Skeletal muscle satellite cell (primary cell): Measurements from ENCODE around the gene CS.
A peak's percentile ranks its signal among the peaks of the same experiment; 100 is the strongest.
"Not testable (repeated sequence)": the region's sequence is repeated elsewhere in the genome, so short reads cannot be mapped to it uniquely, and the experiment has no call there.

ENCODE experiments used
- H3K27me3 ChIP-seq: 2 replicates; pipeline ENCODE4 v1.7.0; 2013; ENCODE audit warnings: low read length; ENCODE audit not compliant: control insufficient read depth, insufficient read depth
- H3K36me3 ChIP-seq: 2 replicates; pipeline ENCODE4 v1.7.0; 2013; ENCODE audit warnings: mild to moderate bottlenecking, control low read depth, low read length; ENCODE audit not compliant: insufficient read depth
- H3K4me1 ChIP-seq: 2 replicates; pipeline ENCODE4 v1.7.0; 2013; ENCODE audit warnings: low read length; ENCODE audit not compliant: control insufficient read depth, insufficient read depth
- H3K4me2 ChIP-seq: 2 replicates; pipeline ENCODE4 v1.7.0; 2013; ENCODE audit warnings: mild to moderate bottlenecking, low read length
- H3K4me3 ChIP-seq: 2 replicates; pipeline ENCODE4 v1.7.0; 2013; ENCODE audit warnings: low read length
- H3K9ac ChIP-seq: 2 replicates; pipeline ENCODE4 v1.7.0; 2013; ENCODE audit warnings: mild to moderate bottlenecking, low read depth, low read length, moderate library complexity
- H3K9me3 ChIP-seq: replicated peaks from 2 replicates; pipeline ENCODE4 v1.7.0; 2013; ENCODE audit warnings: mild to moderate bottlenecking, control low read depth, low read length

CS gene

DNA sequence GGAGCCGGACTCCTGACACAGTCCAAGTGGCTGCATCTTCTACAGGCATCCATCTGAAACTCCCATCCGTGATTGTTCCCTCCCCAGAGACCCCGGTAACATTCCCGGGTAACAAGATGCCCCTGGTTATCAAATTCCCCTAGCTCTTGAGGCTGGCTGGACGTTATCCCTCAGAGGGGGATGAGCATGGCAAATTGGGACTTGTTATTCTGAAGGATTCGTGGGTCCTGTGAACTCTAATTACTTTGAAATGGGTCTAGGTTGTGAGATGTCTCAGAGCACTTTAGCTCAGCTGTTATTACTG is 34.3 kb upstream of the CS start:
- Histone ChIP-seq H3K36me3 (no peaks in the 10 kb centered on the region), H3K9ac (peak overlapping the region; percentile 90), H3K9me3 (no peaks in the 10 kb centered on the region), H3K4me1 (peaks cover 14% of the 10 kb centered on the region), H3K27me3 (no peaks in the 10 kb centered on the region), H3K4me2 (peak overlapping the region; percentile 90), H3K4me3 (peak overlapping the region; percentile 73)

GRCh38 chr12:56333679-56334489 is 33.8 kb upstream of the CS start, which contains the start of gene PAN2:
Gene PAN2 (minus strand): TSS chr12:56334000. CDS start chr12:56333094, 906 bp downstream.
- Histone ChIP-seq H3K4me1 (peaks cover 14% of the 10 kb centered on the region), H3K27me3 (no peaks in the 10 kb centered on the region), H3K36me3 (no peaks in the 10 kb centered on the region), H3K4me3 (peak within 1 kb of the TSS; percentile 73), H3K9ac (peak within 1 kb of the TSS; percentile 90), H3K4me2 (peak within 1 kb of the TSS; percentile 90), H3K9me3 (no peaks in the 10 kb centered on the region)

DNA sequence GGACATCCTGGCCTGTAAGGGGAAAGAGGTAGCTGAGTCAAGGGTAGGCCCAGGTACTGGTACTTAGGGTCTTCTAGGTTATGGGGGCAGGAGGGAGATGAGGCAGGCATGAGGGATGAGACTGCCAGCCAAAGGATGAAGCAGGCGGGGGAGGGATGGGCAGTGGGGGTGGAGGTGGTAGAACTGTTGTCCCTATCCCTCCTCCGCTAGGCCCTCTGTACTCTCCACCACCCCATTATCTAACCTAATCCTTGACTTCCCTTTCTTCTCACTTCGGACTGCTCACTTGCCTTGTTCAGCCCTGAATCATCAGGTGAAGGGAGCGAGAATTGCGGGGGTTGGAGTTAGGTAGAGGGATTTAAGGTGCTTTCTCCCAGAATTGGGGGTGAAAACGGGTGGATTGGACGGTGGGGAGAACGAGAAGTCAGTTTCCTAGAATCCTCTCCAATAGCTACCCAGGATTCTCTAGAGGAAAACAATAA is 33.1 kb upstream of the CS start:
- H3K4me3 ChIP-seq: peak overlapping the region; percentile 73
- H3K27me3 ChIP-seq: no peaks in the 10 kb centered on the region
- peaks cover 14% of the 10 kb centered on the region for H3K4me1 ChIP-seq
- H3K4me2 ChIP-seq: peak overlapping the region; percentile 90
- H3K9me3 ChIP-seq: no peaks in the 10 kb centered on the region
- peaks cover 3% of the 10 kb centered on the region for H3K36me3 ChIP-seq
- H3K9ac ChIP-seq: peak overlapping the region; percentile 90

DNA sequence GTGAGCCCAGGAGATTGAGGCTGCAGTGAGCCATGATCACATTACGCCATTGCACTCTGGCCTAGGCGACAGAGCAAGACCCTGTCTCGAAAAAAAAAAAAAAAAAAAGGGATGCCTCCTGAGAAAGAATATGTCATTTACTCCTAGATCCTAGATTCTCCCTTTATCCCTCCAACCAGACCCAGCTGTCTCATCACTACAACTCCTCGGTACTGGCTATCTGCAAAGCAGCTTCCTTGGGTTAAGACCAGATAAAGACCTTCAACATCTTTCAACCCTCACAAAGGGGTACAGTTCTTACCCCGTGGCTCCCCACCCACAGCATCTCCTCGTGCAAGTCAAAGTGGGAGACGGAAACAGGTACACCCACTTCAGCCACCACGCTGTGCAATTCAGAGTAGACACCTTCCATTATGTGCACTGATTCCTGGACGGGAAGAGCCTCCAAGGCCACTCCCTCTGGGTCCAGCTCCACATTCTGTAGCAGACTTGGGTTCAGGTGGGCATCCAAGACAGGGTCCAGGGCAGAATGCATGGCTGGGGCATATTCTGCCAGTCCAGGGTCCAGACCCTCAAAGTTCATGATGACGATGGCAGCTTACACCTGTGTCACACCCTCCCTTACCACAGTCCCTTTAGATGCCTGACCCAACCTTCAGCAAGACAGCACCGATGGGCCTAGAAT is 32.5 kb upstream of the CS start:
- Histone ChIP-seq H3K4me2 (peak overlapping the region; percentile 90), H3K27me3 (no peaks in the 10 kb centered on the region), H3K4me3 (peak overlapping the region; percentile 73), H3K4me1 (peaks cover 14% of the 10 kb centered on the region), H3K36me3 (peaks cover 5% of the 10 kb centered on the region), H3K9me3 (no peaks in the 10 kb centered on the region), H3K9ac (peak overlapping the region; percentile 90)

- Histone ChIP-seq H3K4me1 (peaks cover 14% of the 10 kb centered on the region), H3K27me3 (no peaks in the 10 kb centered on the region), H3K4me2 (no peak overlapping the region), H3K4me3 (no peak overlapping the region), H3K36me3 (peaks cover 12% of the 10 kb centered on the region), H3K9me3 (no peaks in the 10 kb centered on the region), H3K9ac (no peak overlapping the region)
These were observed 30.9 kb upstream of the CS start for GRCh38 chr12:56330936-56331490.

DNA sequence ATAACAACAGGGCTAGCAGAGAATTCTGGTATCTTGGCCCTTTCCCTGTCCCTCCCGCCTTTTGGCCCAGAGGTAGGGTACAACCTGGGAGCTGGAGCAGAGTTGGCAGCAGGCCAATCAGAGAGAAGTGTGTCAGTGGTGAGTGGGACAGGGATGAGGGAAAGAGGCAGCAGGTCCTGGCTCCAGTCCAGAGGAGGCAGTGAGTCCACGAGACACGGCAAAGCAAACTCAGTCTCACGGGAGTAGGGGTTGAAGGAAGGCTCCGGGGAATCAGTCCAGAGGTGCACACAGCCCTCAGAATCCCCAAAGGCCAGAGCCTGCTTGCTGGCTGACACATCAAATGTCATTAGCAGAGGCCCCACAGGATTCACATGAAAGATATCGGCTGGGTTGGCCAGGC is 26.4 kb upstream of the CS start:
- H3K9ac ChIP-seq: no peak overlapping the region
- H3K4me1 ChIP-seq: no peaks in the 10 kb centered on the region
- no peaks in the 10 kb centered on the region for H3K9me3 ChIP-seq
- H3K27me3 ChIP-seq: no peaks in the 10 kb centered on the region
- H3K4me2 ChIP-seq: no peak overlapping the region
- H3K36me3 ChIP-seq: peaks cover 24% of the 10 kb centered on the region
- no peak overlapping the region for H3K4me3 ChIP-seq

GRCh38 chr12:56326126-56326525 is 26.0 kb upstream of the CS start:
- no peaks in the 10 kb centered on the region for H3K4me1 ChIP-seq
- H3K4me3 ChIP-seq: no peak overlapping the region
- no peaks in the 10 kb centered on the region for H3K27me3 ChIP-seq
- H3K9me3 ChIP-seq: no peaks in the 10 kb centered on the region
- no peak overlapping the region for H3K9ac ChIP-seq
- H3K4me2 ChIP-seq: no peak overlapping the region
- H3K36me3 ChIP-seq: peaks cover 24% of the 10 kb centered on the region

GRCh38 chr12:56324206-56324605 is 24.1 kb upstream of the CS start:
- Histone ChIP-seq H3K4me2 (no peak overlapping the region), H3K9ac (no peak overlapping the region), H3K36me3 (peaks cover 24% of the 10 kb centered on the region), H3K27me3 (no peaks in the 10 kb centered on the region), H3K4me3 (no peak overlapping the region), H3K9me3 (no peaks in the 10 kb centered on the region), H3K4me1 (no peaks in the 10 kb centered on the region)

DNA sequence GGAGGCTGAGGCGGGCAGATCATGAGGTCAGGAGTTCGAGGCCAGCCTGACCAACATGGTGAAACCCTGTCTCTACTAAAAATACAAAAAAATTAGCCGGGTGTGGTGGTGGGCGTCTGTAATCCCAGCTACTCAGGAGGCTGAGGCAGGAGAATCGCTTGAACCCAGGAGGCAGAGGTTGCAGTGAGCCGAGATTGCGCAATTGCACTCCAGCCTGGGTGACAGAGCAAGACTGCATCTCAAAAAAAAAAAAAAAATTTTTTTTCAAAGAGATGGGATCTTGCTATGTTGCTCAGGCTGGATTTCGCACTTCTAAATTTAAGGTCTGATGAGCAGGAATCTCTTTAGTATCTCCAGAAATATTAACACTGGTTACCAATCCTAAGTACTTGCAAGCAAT is 21.5 kb upstream of the CS start:
- not testable (repeated sequence) for H3K9me3 ChIP-seq, H3K27me3 ChIP-seq, H3K4me2 ChIP-seq, H3K4me1 ChIP-seq, H3K4me3 ChIP-seq, H3K9ac ChIP-seq
- H3K36me3 ChIP-seq: peaks cover 18% of the 10 kb centered on the region

DNA sequence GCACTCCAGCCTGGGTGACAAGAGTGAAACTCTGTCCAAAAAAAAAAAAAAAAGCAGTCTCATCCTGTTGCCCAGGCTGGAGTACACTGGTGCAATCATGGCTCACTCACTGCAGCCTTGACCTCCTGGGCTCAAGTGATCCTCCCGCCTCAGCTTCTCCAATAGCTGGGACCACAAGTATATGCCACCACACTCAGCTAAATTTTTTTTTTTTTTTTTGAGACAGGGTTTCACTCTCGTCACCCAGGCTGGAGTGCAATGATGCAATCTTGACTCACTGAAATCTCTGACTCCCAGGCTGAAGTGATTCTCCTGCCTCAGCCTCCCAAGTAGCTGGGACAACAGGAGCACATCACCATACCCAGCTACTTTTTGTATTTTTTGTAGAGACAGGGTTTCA is 20.9 kb upstream of the CS start:
- H3K27me3 ChIP-seq: no peaks in the 10 kb centered on the region
- no peak overlapping the region for H3K4me2 ChIP-seq
- peaks cover 9% of the 10 kb centered on the region for H3K4me1 ChIP-seq
- no peak overlapping the region for H3K9ac ChIP-seq
- H3K36me3 ChIP-seq: peaks cover 12% of the 10 kb centered on the region
- no peak overlapping the region for H3K4me3 ChIP-seq
- no peaks in the 10 kb centered on the region for H3K9me3 ChIP-seq

DNA sequence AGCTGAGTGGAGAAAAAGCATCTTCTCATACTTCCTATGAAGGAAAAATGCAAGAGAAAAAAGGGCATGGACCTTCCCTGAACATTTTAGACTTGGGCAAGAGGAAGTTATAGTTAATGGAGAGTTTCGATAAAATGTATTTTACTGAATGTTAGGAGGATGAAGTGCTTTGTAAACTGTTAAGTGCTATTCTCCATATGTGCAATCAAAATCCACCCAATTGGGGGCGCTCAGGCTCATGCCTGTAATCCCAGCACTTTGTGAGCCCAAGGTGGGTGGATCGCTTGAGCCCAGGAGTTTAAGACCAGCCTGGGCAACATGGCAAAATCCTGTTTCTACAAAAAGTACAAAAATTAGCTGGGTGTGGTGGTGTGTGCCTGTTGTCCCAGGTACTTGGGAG is 17.5 kb upstream of the CS start:
- Histone ChIP-seq H3K9me3 (no peaks in the 10 kb centered on the region), H3K4me2 (no peak overlapping the region), H3K36me3 (peaks cover 10% of the 10 kb centered on the region), H3K27me3 (no peaks in the 10 kb centered on the region), H3K9ac (no peak overlapping the region), H3K4me1 (peaks cover 14% of the 10 kb centered on the region), H3K4me3 (no peak overlapping the region)
